CD4-positive, alpha-beta T cell treated with Interleukin-6 for 4 hours (primary cell): Measurements from ENCODE around the gene MYO1B.

Experiments
- DNase-seq: peaks from one replicate; pipeline ENCODE4 v3.0.0-alpha.2; 2020; ENCODE audit warnings: mixed read lengths

The MYO1B gene

GRCh38 chr2:191245046-191245868, at the start of gene MYO1B:
TSS of gene MYO1B (plus strand) at chr2:191245404. CDS start at chr2:191276896, 31,492 bp downstream.
- peak; percentile 60 for DNase-seq

GRCh38 chr2:191197096-191197495, 48.1 kb upstream of the MYO1B start:
- DNase-seq: no peak

- DNase-seq: no peak
These were observed 46.9 kb upstream of the MYO1B start for GRCh38 chr2:191198271-191198670.

GRCh38 chr2:191199929-191200512, 45.2 kb upstream of the MYO1B start:
- DNase-seq: no peak

GRCh38 chr2:191200910-191201309, 44.3 kb upstream of the MYO1B start:
- DNase-seq: no peak

DNA sequence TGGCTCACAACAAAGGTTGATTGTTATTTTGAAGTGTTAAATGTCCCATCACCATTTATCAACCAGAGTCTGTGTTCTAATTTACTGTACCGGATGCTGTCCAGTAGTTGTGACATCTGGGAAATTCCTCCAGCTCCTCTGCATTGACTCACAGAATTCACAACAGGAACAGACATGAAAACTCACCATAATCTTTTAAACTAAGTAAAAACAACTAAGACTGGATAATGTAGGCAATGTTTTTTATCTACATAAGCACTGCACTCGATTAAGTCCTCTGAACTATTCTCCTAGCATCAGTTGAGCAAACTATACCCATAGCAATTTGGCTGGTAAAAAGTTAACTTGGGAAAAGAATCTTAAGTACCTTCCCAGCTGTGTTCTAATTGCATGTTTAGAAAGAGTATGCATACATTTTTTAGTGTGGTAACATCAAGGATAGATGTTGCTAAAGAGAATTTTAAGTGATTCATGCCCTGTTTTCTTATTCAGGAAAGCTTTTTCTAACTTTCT, 42.9 kb upstream of the MYO1B start:
- no peak for DNase-seq

GRCh38 chr2:191202881-191203397, 42.3 kb upstream of the MYO1B start:
- no peak for DNase-seq

GRCh38 chr2:191204433-191204832, 40.8 kb upstream of the MYO1B start:
- DNase-seq: no peak

- peak; percentile 52 for DNase-seq
These were observed 38.4 kb upstream of the MYO1B start for GRCh38 chr2:191206613-191207471.

- no peak for DNase-seq
These were observed 35.9 kb upstream of the MYO1B start for GRCh38 chr2:191209340-191209739.

- no peak for DNase-seq
These were observed 33.1 kb upstream of the MYO1B start for GRCh38 chr2:191212119-191212518.

- no peak for DNase-seq
These were observed 31.9 kb upstream of the MYO1B start for GRCh38 chr2:191213333-191213732.

GRCh38 chr2:191215230-191215629, 30.0 kb upstream of the MYO1B start:
- DNase-seq: no peak

- DNase-seq: no peak
These were observed 29.5 kb upstream of the MYO1B start for GRCh38 chr2:191215666-191216065.

DNA sequence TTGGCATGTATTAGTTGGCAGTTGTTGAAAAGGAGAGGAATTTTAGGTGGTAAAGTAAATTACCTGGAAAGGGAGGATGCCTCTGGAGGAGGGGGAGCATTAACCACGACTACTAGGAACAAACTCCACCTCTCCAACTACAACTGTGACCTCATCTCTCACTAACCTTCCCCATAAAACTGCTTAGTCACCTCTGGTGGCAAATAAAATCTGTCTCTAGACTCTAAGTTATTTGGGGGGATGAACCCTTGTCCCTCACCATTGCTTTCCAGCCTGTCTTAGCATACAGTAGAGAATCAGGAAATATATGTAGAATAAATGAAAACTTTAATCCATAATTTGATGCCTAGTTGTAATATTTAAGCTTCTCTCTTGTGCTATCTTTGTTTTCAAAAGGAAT, 27.6 kb upstream of the MYO1B start:
- no peak for DNase-seq

GRCh38 chr2:191218292-191218898, 26.8 kb upstream of the MYO1B start:
- DNase-seq: peak; percentile 39

- DNase-seq: no peak
These were observed 24.5 kb upstream of the MYO1B start for GRCh38 chr2:191220671-191221070.

DNA sequence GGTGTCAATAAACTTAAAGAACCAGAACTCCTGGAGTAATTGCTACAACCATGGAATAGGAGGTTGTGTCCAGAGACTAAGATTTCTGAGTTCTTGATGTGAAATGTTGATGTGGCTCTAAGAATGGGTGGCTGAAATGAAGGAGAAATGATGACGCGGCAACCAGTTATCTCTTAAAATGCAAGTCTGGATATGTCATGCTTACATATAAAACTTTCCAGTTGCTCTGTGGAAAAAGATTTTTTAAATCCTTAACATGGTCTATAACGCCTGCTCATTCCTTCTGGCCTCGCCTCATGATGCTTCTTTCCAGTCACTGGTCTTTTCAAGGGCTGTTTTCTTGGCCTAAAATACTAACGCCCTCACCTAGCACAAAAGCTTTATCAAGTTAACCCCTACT, 23.5 kb upstream of the MYO1B start:
- no peak for DNase-seq

- no peak for DNase-seq
These were observed 22.7 kb upstream of the MYO1B start for GRCh38 chr2:191222507-191222906.

- no peak for DNase-seq
These were observed 22.3 kb upstream of the MYO1B start for GRCh38 chr2:191222952-191223351.

DNA sequence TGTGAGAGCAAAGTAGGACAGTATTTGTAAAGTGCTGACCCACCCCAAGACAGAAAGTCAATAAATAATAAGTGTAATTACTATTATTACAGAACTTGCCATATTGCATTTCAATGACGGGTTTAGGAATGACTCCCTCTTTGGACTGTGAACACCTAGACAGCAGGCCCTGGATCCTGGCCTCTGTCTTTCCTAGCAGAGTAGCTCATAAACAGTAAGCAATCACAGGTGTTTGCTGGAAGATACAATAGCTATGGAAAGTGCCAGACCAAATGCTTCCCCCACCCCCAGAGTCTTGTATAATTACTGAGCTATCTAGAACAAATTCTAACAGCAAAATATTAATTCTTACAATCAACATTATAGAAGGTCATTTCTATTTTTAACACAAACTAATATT, 20.1 kb upstream of the MYO1B start:
- no peak for DNase-seq

GRCh38 chr2:191225690-191226089, 19.5 kb upstream of the MYO1B start:
- DNase-seq: no peak

DNA sequence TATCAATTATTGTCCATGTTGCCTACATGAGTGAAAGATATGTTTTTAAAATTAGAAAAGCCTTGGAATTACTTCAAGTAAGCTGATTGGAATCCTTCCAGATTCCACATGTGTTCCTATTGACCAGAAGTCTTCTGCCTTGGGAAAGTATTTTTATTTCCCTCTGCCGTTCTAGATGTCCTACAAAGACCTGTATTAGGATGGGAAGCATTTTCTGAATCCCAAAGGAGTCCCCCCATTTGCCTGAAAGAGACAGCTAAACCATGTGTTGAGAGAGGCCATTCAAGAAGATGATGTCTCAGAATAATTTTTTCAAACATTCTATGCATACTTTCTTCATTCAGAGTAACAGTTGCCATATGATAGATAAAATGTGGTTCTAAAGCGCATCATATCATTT, 19.0 kb upstream of the MYO1B start:
- DNase-seq: no peak
